T-helper 1 cell treated with Interleukin-12 subunit alpha and Interleukin-12 subunit beta and Interleukin-4 antibody, amounts not matched to agents 30 ng/mL and 1 ng/mL, for 36 hours (primary cell): ENCODE measurements around the gene MGLL. TPM values are rescaled to one million over a fixed set of nuclear protein-coding genes. Genes with fewer than 3 reads are reported as not detected.

Source experiments
- intact Hi-C: fragments of 100-400 bp; cut with micrococcal nuclease; formaldehyde crosslinking; loops from one replicate; pipeline ENCODE4 v1.15.1; 2024
- total RNA-seq: library from RNA; stranded (reverse); gene quantifications from 2 replicates; pipeline ENCODE4 v1.2.3, GENCODE V29; 2022

MGLL gene
- total RNA-seq, 1 donor from 2014 or later: 1.9 TPM

DNA sequence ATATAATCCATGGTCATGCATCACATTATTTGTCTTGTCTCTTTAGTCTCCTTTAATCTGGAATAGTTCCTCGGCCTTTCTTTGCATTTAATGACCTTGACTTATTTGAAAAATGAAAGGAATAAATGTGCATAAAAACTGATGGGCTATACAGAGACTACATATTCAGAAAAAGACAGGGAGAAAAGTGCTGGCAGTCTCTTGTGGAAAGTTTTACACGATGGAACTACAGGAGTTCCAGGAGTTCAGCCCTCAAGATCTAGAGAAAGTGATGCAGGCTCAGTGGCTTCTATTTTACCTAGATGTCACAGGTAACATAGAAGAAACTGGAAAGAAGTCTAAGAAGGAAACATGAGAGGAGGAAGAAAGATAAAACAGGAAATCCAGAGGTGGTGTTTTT, 157.2 kb downstream of the MGLL start:
- intact Hi-C loops: no loop called here

DNA sequence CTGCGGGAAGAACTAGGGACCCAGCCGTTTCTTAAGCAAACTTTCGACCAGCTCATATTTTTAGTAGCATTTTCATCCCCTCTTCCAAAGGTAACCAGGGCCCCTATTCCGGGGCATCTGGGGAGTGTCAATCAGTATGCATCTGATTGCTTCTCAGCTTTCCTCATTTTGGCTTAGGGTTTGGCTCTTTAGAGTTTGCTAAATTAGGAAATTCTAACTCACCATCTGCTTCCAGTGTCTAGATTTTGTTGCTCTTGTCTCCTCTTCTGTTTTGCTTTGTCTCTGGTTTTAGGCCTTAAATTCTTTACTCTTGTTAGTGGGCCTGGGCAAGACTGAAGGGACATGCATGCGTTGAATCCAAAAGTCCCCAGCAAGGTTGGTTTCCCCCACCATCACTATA, 159.2 kb downstream of the MGLL start:
- intact Hi-C loops: no loop called here

DNA sequence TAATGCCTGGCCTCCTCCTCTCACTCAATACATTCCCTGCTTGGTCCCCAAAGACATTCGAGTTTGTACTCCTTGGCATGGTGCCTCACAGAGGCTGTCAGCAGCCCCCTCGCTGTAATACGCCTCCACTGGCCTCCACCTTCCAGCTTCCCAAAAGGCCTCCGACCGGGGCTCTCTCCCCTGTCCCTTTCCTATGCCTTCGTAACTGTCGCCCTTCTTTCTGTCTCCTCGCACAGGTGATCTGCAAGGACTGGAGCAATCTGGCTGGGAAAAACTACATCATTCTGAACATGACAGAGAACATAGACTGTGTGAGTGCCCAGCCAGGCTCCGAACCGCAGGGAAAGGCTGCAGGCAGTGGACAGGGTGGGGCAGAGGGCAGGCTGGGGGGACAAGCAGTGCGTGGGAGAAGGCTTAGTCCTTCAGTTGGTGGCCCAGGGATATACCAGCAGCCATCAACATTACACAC, 160.3 kb downstream of the MGLL start:
- intact Hi-C loops: no loop called here

DNA sequence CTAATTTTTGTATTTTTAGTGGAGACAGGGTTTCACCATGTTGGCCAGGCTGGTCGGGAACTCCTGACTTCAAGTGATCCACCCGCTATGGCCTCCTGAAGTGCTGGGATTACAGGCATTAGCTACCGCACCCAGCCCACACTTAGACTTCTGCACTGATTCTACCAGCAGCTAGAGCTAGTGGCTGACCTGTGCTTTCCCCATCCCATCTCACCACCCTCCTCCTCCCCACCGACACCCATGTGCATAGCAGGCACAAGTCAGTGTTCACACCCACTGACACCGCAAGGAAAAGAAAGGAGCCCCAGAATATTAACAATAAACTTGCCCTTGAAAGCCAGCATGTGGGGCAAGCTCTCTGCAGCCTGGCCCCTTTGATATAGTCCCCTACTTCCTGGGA, 160.7 kb downstream of the MGLL start:
- intact Hi-C loops: no loop called here

DNA sequence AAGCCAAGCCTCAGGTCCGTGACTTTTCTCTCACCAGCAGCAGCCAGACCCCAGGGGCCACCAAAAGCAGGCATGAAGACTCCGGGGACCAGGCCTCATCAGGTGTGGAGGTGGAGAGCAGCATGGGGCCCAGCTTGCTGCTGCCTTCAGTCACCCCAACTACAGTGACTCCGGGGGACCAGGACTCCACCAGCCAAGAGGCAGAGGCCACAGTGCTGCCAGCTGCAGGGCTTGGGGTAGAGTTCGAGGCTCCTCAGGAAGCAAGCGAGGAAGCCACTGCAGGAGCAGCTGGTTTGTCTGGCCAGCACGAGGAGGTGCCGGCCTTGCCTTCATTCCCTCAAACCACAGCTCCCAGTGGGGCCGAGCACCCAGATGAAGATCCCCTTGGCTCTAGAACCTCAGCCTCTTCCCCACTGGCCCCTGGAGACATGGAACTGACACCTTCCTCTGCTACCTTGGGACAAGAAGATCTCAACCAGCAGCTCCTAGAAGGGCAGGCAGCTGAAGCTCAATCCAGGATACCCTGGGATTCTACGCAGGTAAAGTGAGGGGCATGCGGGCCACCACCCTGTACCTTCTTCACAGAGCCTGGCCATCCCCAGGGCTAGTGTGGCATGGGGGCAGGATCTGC, 161.6 kb downstream of the MGLL start:
- intact Hi-C loops: no loop called here

DNA sequence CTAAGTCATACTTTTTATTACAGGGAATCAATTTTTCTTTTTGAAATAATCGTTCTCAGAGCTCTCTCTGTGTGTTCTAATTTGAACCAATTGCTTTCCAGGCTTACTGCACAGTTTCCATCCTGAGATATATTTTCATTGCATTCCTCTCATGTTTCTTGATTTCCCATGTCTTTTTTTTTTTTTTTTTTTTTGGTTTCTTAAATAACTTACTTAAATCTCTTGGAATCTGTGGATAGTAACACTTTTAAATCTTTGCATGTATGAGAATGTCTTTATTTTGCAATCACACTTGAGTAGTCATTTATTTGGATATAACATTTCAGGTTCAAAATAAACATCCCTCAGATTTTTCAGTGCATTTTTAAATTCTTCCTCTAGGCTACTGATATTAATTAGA, 164.1 kb downstream of the MGLL start:
- intact Hi-C loops: no loop called here

DNA sequence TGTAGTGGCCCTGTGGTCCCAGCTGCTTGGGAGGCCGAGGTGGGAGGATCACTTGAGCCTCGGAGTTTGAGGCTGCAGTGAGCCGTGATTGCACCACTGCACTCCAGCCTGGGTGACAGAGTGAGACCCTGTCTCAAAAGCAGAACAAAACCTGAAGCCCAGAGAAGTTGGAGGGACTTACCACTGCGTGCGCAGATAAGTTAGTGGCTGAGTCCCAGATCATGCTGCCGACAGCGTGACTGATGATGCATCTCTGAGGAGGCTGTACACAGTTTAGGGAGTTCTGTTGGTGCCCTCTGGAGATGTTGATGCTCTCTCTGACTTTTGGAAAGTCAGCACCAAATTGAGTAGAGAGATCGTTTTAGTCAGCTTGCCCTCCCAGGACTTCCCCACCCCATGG, 165.4 kb downstream of the MGLL start:
- intact Hi-C loops: no loop called here

DNA sequence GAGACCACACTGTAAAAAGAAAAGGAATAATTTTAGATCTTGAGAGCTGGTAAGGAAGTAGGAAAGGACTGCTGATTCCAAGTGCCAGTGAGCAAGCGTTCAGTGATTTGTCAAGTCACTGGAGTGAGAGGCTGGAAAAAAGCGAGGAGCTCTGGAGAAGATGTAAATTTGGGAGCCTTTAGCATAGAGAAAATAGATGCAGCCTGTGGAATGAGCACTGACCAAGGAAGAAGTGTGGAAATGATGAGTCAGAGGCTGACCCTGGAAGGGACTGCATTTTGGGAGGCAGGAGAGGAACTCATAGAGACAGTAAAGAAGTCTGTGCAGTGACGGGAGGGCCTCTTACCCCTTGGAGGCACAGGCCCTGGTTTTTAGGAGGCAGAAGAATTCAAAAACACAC, 166.7 kb downstream of the MGLL start:
- intact Hi-C loops: no loop called here

DNA sequence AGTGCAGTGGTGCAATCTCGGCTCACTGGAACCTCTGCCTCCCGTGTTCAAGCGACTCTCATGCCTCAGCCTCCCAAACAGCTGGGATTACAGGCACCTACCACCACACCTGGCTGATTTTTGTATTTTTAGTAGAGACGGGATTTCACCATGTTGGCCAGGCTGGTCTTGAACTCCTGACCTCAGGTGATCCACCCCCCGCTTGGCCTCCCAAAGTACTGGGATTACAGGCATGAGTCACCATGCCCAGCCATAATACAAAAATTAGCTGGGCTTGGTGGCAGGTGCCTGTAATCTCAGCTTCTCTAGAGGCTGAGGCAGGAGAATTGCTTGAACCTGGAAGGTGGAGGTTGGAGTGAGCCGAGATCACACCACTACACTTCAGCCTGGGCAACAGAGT, 167.3 kb downstream of the MGLL start:
- intact Hi-C loops: loop anchor here (5.0 kb wide), 1 partner anchor 477 kb away; no protein-coding TSS in a partner anchor

DNA sequence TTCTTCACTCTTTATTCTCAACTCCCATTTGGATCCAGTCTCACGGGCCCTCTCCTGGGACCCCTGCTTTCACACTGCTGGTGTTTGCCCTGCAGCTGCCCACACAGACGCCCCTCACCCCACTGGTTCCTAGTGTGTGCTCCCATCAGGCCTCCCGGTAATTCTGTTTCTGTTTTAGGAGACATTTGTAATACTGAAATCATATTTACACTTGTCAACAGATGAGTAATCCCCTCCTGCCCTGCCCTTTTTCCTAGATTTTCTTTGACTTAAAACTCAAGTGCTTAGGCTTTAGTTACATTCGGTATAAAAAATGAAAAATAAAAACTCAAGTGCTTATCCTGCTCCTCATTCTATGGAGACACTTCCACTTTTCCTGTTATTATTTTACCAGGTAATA, 167.9 kb downstream of the MGLL start:
- intact Hi-C loops: loop anchor here (5.0 kb wide), 1 partner anchor 478 kb away; no protein-coding TSS in a partner anchor

DNA sequence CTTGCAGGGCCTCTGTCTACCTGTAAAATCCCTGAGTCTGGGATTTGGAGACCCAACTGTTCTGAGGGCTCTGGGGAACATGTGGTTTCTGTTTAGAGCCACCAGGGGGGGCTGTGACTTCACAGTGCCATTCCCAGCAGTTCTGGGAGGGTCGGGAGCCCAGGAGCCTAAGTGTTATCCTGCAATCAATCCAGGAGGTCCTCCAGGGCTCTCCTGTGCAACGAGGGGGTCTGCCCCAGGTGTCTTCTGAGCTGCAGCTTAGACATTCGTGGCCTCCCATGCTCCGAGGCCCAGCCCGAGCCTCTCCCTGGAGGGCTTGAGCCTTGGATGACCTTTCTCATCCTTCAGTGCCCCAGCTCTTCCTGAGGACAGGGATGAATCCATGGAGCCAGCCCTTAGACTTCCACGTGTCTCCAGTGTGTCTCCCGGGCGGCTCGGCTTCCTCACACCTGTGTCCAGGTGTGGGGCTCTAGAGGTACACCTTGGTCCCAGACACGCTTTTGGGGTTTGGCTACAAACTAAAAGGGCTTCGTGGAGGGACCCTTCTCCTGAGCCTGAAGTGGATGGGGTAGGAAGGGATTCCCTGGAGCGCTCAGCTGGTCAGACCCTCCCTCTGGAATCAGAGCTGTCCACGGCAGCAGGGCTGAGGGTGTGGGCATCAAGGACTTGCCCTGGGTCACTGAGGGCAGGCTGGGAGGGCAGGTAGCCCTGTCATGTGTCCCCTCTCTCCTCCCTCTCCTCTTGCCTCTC, 169.9 kb downstream of the MGLL start:
- intact Hi-C loops: loop anchor here (1.0 to 5.0 kb wide), 4 partner anchors 42 to 480 kb away; no protein-coding TSS in a partner anchor

DNA sequence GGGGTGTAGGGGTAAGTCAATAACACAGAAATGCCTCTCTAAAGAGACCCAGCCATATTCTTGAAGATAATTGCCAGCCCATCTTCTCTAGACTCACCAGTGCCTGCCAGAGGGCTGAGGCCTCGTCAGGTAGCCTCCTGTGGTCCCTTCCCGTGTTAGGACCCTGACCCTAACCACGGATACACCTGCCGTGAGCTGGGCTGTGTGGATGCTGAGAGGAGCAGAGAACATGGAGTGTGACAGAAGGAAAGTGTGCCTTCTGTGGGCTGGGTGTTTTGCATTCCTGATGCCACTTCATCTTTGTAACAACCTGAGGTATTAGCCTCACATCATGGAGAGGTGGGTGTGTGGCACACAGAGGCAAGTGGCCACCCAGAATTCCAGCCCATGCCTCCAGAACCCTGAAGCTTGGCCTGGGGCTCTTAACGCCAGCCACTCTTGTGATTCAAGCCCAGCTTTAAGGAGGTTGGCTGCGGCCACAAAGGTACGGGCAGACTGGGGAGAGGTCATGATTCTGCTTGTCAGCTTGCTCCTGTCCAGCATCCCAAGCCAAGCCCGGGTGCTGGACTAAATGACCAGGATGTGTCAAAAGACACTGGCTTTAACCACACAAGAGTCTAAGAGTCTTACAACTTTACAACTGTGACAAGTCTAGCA, 170.7 kb downstream of the MGLL start:
- intact Hi-C loops: loop anchor here (1.0 to 5.0 kb wide), 4 partner anchors 43 to 481 kb away; no protein-coding TSS in a partner anchor

DNA sequence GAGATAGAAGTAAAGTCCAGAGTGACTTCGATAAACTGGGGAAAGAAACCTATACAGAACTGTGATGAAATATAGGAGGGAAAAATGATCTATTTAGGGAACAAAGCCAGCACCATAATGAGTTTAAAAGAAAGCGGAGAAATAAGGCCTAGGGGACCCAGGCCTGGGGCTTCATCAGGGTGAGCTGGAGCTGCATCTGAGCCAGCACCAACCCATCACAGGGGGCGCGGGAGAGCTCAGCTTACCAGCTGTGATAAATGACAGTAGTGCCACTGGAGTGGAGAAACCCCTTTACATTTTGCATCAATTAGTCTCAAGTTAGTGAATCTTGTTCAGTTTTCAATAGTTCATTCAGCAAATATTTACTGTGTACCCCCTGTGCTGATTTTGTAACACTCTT, 172.1 kb downstream of the MGLL start:
- intact Hi-C loops: loop anchor here (5.0 kb wide), 1 partner anchor 482 kb away; no protein-coding TSS in a partner anchor

DNA sequence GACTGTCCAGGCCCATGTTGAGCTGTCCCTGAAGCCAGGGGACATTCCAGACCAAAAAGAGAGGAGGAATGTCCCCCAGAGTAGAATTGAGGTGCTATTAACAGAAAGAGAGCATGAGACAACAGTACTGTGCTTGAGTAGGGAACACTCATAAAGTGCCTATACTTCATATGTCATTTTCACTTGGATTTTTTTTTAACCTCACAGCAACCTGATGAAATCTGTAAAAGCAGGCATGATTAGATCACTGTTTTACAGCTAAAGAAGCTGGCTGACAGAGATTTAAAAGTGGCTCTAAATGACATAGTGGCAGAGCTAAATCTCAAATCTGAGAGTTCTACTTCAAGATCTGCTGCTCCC, 174.5 kb downstream of the MGLL start:
- intact Hi-C loops: no loop called here

DNA sequence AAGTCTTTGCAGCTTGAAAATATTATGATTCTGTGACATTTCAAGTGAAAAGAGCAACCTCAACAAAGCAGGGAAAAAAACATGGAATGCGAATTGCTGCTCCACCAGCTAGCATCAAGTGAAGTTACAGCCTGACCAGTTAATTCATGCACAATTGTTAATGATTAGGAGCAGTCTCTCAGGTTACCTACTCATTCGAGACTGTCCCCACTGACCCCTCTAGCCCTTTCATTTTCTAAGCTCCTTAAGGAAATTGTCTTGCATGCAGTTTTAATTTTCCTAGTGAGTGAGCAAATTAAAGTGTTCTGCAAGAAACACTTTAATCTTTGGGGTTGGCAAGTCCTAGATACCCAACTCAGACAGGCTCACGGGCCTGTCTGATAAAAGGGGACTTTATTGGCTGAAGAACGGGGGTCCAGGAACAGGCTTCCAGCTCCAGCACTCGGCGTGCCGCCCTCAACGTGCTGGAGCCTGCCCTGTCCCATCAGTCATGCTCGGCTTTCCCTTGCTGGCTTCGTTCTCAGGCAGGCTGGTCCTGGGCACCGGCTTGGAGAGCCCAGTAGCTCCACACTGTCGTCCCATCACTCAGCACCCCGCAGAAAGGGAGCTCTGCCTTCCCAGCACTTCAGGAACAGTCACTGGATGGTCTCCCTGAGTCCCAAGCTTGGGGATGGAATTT, 175.0 kb downstream of the MGLL start:
- intact Hi-C loops: no loop called here

DNA sequence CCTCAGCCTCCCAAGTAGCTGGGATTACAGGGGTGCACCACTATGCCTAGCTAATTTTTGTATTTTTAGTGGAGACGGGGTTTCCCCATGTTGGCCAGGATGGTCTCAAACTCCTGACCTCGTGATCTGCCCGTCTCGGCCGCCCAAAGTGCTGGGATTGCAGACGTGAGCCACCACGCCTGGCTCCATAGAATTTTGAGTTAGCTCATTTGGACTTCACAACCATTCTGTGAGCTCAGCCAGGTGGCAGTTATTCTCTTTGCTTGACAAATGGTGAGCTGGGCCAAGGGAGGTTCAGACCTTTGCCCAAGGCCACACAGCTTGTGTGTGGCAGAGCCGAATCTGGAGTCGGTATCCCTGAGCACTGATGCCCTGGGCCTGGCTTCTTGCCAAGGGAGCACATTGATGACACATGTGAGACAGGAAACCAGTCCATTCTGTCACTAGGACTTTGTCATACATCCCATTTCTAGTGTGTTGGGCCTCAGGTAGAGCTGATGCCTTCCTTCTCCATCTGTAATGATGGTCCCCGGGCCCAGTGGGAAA, 175.7 kb downstream of the MGLL start:
- intact Hi-C loops: no loop called here

DNA sequence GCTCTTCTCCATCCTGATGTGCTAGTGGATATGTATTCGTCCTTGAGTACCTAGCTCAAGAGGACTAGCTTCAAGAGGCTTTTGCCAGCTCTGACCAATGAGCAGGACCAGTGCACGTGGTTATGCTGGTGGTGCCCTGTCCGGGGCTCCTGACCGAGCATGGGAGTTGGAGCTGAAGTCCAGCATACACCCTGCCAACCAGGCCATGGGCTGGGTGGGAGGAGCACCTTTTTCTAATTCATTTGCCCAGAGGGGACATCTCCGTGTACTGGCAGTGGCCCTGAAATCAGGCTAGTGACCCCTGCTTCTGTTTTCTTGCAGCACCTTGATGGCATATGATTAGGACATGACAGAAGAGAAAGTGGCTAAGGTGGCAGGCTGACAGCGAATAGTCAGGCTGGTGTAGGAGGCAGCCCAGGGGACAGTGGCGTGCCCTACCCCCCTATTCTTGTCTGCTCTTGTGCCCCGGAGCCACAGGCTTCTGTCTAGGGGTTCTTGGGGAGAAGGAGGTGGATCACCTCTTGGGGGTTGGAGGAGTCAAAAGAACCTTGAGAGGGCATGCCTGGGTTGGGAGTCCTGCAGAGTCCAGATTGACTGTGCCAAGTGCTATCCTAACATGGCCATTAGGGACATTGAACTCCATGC, 176.8 kb downstream of the MGLL start:
- intact Hi-C loops: no loop called here

DNA sequence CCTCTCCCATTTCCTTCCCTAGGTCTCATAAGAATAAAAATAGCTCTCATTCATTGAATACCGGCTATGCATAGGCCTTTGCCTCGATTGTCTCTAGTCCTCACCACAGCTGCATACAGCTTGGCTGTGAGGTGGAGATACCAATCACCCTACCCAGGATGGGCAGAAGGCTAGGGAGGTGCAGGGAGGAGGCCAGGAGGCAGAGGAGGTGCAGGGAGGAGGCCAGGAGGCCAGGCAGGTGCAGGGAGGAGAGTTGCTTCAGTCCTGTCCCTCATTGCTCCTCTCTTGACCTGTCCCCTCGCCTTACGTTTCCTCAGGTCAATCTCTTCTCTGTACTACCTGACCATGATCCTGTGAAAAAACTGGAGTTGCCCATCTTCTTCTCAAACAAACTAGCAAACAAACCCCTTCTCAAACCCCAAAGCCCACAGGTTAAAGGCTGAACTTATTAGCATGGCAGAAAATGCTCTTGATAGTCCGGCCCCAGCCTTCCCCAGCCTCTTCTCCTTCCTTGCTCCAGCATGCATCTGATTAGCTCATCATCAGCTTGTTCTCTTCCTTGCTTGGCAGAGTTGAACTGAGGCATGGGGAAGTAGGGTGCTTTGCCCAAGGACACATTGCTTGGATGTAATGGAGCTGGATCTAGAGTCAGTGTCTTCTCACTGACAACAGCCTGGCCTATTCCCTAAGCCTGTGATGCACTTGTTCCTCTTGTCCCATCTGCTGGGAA, 177.5 kb downstream of the MGLL start:
- intact Hi-C loops: no loop called here

DNA sequence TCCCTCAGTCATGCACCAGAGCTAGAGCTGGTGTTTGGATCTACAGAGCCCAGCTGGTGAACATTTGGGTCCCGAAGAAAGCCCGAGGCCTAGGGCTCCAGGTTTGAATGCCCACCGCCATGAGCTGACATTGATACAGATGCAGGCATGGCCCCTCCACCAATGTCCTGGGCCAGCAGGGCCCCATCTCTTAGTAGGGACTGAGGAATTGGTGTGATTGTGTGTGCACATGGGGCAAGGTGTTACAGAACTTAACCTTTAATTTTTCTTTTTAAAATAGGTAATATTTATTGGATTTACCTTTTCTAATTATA, 182.3 kb downstream of the MGLL start:
- intact Hi-C loops: no loop called here
